Ovary (tissue), 9 donors: Measurements from ENCODE around the gene PRR19. TPM values are rescaled to one million over a fixed set of nuclear protein-coding genes. Genes with fewer than 3 reads are reported as not detected.

Experiments used
- DNase-seq, 5 donors: peaks; one replicate each; pipeline ENCODE4 v3.0.0-alpha.2; 2019 to 2020
- H3K27ac ChIP-seq, 2 donors: fragments of 200-600 bp; one replicate each; pipeline versions ENCODE4 v1.5.1 to v1.8.0; 2019 to 2022
- H3K27me3 ChIP-seq: fragments of 200-600 bp; one replicate; pipeline ENCODE4 v1.8.0; 2022
- H3K36me3 ChIP-seq: fragments of 200-600 bp; sonication (generic); one replicate; pipeline ENCODE4 v1.5.1; 2019
- H3K4me1 ChIP-seq: one replicate; pipeline ENCODE4 v1.8.1; 2013; ENCODE audit warnings: mild to moderate bottlenecking, moderate library complexity; ENCODE audit not compliant: insufficient read depth
- H3K4me3 ChIP-seq: fragments of 200-600 bp; sonication (generic); one replicate; pipeline ENCODE4 v1.5.1; 2017
- H3K9me3 ChIP-seq, 2 donors: fragments of 200-600 bp in 1 of 2; sonication (generic) in 1 of 2; one replicate each; pipeline versions ENCODE4 v1.5.1 to v1.8.1; 2013 to 2019; ENCODE audit warnings: mild to moderate bottlenecking in 1 of 2, moderate library complexity in 1 of 2
- CTCF ChIP-seq, 3 donors: fragments of 450-650 bp in 2 of 3; fragments of 200-600 bp in 1 of 3; IDR thresholded peaks; one replicate each; pipeline versions ENCODE4 v1.5.1 to v1.8.0; 2016 to 2022; ENCODE audit warnings: antibody characterized with exemption in 3 of 3, mild to moderate bottlenecking in 1 of 3
- EP300 ChIP-seq: sonication (generic); formaldehyde crosslinking; IDR thresholded peaks from one replicate; pipeline ENCODE4 v1.6.1; 2017; ENCODE audit warnings: antibody characterized with exemption
- POLR2A ChIP-seq: fragments of 450-650 bp; IDR thresholded peaks from one replicate; pipeline ENCODE4 v1.6.1; 2017; ENCODE audit warnings: antibody characterized with exemption, mild to moderate bottlenecking, moderate library complexity
- WGBS, 3 donors: extraction: QIAGEN DNeasy Blood & Tissue Kit in 1 of 3; methylation state at CpG; one replicate each; pipeline versions ENCODE4 v1.1.5 to v1.1.7; 2013 to 2017; 5-methylcytosine and 5-hydroxymethylcytosine counted together
- intact Hi-C, 4 donors: fragments of 100-400 bp; cut with DNase I; formaldehyde crosslinking; loops; one replicate each; pipeline versions ENCODE4 v1.11.0 to v1.15.1; 2022 to 2023
- polyA plus RNA-seq, 2 donors: library from polyadenylated mRNA; stranded (reverse); fragments of 200-250 nt in 1 of 2; fragments of 350-450 nt in 1 of 2; fragmentation: Illumina TruSeq in 1 of 2; extraction: RNeasy Lipid Tissue Mini Kit (QIAGEN cat#74804) in 1 of 2; gene quantifications; one replicate each; pipeline ENCODE4 v1.2.3, GENCODE V29; 2013 to 2014
- total RNA-seq, 7 donors: library from RNA; depleted of rRNA in 2 of 7; stranded (reverse); fragments of >200 nt in 2 of 7; fragmentation: NEBNext Ultra II Directional in 3 of 7; extraction: Animal tissue kit (Norgen Biotek cat#: 25700) in 3 of 7; gene quantifications; one replicate each; pipeline versions ENCODE4 v1.1.0 to v1.2.4, GENCODE V29; 2016 to 2023
- donor health status: DM: no; HTN: no; CAD: no; lungs with moderate emphysema.
- donor health status: DM: no; HTN: no; CAD: no.
- donor health status: Bipolar disorder and iron deficiency.
- donor health status: DM: yes; HTN: yes; CAD: no.
- donor health status: DM: no; HTN: no; CAD: no.
- donor health status: DM: yes; HTN: yes; CAD: no.

PRR19 gene
- total and polyA plus RNA-seq, 9 donors: 0.58 to 2.9 (median 0.77) TPM; not detected in 2

GRCh38 chr19:42292042-42292960 is 9.6 kb upstream of the PRR19 start:
- Histone ChIP-seq H3K9me3 (no peaks in the 10 kb centered on the region), H3K4me3 (no peak overlapping the region), H3K27ac (no peak overlapping the region), H3K4me1 (no peaks in the 10 kb centered on the region), H3K27me3 (no peaks in the 10 kb centered on the region), H3K36me3 (no peaks in the 10 kb centered on the region)
- intact Hi-C loops: loop anchor here in 1 of 4 donors (5.0 kb wide), 1 partner anchor 45 kb away; no protein-coding TSS in a partner anchor
- no peak for TF ChIP-seq POLR2A
- no peak for TF ChIP-seq EP300
- no peak for TF ChIP-seq CTCF (IDR thresholded peaks at IDR 0.05)
- WGBS, 3 donors: 85 to 90% (median 89%) methylated on average over 25 to 27 of the region's 27 CpGs
- DNase-seq: no peak

GRCh38 chr19:42292963-42293362 is 9.0 kb upstream of the PRR19 start:
- no peaks in the 10 kb centered on the region for H3K27me3 ChIP-seq
- no peak overlapping the region for H3K4me3 ChIP-seq
- no peak for DNase-seq
- WGBS, 3 donors: 78 to 81% (median 79%) methylated on average over 12 to 14 of the region's 14 CpGs
- H3K4me1 ChIP-seq: no peaks in the 10 kb centered on the region
- intact Hi-C loops: loop anchor here in 1 of 4 donors (5.0 kb wide), 1 partner anchor 46 kb away; no protein-coding TSS in a partner anchor
- no peak overlapping the region for H3K27ac ChIP-seq
- TF ChIP-seq POLR2A: no peak
- TF ChIP-seq EP300: no peak
- TF ChIP-seq CTCF (IDR thresholded peaks at IDR 0.05): no peak
- H3K36me3 ChIP-seq: no peaks in the 10 kb centered on the region
- no peaks in the 10 kb centered on the region for H3K9me3 ChIP-seq

- H3K27ac ChIP-seq: no peak overlapping the region
- no peaks in the 10 kb centered on the region for H3K9me3 ChIP-seq
- intact Hi-C loops: loop anchor here in 1 of 4 donors (5.0 kb wide), 1 partner anchor 46 kb away; no protein-coding TSS in a partner anchor
- no peak for TF ChIP-seq EP300
- TF ChIP-seq POLR2A: no peak
- TF ChIP-seq CTCF (IDR thresholded peaks at IDR 0.05): no peak
- no peak for DNase-seq
- no peak overlapping the region for H3K4me3 ChIP-seq
- WGBS, 3 donors: 64 to 73% (median 65%) methylated on average over 17 of the region's 17 CpGs
- no peaks in the 10 kb centered on the region for H3K4me1 ChIP-seq
- H3K27me3 ChIP-seq: no peaks in the 10 kb centered on the region
- no peaks in the 10 kb centered on the region for H3K36me3 ChIP-seq
Observed at GRCh38 chr19:42293540-42293939, 8.4 kb upstream of the PRR19 start.

GRCh38 chr19:42293948-42294347 is 8.0 kb upstream of the PRR19 start:
- Histone ChIP-seq H3K9me3 (no peaks in the 10 kb centered on the region), H3K36me3 (no peaks in the 10 kb centered on the region), H3K27me3 (no peaks in the 10 kb centered on the region), H3K27ac (no peak overlapping the region), H3K4me3 (no peak overlapping the region), H3K4me1 (no peaks in the 10 kb centered on the region)
- no peak for DNase-seq
- intact Hi-C loops: loop anchor here in 1 of 4 donors (5.0 kb wide), 1 partner anchor 47 kb away; no protein-coding TSS in a partner anchor
- WGBS, 3 donors: 80 to 86% (median 81%) methylated on average over 15 of the region's 15 CpGs
- TF ChIP-seq CTCF (IDR thresholded peaks at IDR 0.05) (no peak), POLR2A (no peak), EP300 (no peak)
